GM18511 (cell line): Measurements from ENCODE around the gene TMED1.
"Not testable (repeated sequence)": the region's sequence is repeated elsewhere in the genome, so short reads cannot be mapped to it uniquely, and the experiment has no call there.

ENCODE experiments used
- ATAC-seq: cut with Tn5 transposase; IDR thresholded peaks from one replicate; pipeline ENCODE4 v1.9.1; 2021; ENCODE audit warnings: mild to moderate bottlenecking, moderate library complexity; ENCODE audit not compliant: unreplicated experiment

Gene TMED1

GRCh38 chr19:10862561-10863106, 26.6 kb upstream of the TMED1 start:
- no peak for ATAC-seq

DNA sequence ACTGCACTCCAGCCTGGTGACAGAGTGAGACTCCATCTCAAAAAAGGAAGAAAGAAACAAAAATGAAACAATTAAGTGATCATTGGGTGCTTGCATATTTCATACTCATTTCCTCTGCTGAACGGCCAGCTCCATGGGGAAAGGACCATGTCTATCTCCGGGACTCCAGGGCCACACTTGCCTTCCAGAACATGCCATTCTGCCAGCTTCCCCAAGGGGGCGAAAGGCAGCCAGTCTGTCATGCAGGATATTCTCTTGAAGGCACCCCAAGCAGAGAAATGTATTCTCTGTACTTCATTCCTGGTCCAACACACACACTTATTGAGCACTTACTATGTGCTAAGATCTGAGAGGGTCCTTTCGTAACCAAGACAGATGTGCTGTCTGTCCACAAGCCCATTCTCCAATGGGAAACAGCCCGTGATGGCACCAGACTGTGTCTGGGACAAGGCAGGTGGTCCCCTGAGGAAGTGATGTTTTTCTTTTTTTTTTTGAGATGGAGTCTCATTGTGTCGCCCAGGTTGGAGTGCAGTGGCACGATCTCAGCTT, 25.2 kb upstream of the TMED1 start:
- no peak for ATAC-seq

DNA sequence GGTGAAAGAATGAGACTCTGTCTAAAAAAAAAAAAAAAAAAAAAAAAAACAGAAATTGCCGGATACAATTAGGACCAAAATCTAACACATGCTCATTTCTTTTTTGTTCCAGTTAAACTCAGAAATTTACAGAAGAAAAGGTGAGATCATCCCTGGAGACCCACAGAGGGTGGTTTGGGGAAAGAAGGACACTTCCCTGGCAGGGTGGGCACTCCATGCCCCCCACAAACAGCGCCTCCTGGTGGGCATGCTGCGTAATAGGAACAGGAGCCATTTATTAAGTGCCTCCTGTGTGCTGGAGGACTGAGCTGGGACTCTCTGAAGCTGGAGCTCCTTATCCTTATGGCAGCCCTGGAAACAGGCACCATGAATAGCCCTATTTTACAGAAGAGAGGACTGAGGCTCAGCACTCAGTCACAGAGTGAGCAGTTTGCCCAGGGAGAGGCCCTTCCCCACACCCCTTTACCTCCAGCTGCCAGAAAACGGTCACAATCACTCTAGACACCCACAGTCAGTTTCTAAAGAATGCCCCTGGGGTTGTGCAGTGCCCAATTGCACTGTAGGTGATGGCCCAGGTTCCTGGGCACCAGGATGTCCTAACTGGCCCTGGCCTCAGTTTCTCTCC, 22.3 kb upstream of the TMED1 start:
- no peak for ATAC-seq

- not testable (repeated sequence) for ATAC-seq
Observed at GRCh38 chr19:10856899-10857298, 20.9 kb upstream of the TMED1 start.

DNA sequence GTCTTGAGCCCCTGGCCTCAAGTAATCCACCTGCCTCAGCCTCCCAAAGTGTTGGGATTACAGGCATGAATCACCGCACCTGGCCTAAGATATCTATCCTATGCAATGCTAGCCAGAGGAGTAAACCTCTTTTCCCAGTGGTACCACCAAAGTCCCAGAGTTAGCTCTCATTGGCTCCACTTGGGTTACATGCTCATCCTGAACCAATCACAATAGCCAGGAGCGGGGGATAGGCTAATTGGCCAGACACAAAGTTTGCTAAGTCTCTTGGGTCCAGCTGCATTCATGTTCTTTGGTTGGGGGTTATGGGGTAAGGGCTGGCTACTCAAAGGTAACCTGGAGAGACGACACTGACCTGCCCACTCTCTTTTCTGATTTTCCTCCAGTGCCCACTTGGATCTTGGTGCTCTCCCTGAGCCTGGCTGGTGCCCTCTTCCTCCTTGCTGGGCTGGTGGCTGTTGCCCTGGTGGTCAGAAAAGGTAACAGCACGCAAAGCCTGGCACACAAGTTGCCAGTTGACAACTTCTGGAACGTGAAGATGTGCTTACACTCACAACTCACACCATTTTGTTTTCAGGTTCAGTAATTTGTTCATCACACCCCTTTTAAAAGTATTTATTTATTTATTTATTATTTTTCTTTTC, 20.0 kb upstream of the TMED1 start:
- ATAC-seq: no peak

DNA sequence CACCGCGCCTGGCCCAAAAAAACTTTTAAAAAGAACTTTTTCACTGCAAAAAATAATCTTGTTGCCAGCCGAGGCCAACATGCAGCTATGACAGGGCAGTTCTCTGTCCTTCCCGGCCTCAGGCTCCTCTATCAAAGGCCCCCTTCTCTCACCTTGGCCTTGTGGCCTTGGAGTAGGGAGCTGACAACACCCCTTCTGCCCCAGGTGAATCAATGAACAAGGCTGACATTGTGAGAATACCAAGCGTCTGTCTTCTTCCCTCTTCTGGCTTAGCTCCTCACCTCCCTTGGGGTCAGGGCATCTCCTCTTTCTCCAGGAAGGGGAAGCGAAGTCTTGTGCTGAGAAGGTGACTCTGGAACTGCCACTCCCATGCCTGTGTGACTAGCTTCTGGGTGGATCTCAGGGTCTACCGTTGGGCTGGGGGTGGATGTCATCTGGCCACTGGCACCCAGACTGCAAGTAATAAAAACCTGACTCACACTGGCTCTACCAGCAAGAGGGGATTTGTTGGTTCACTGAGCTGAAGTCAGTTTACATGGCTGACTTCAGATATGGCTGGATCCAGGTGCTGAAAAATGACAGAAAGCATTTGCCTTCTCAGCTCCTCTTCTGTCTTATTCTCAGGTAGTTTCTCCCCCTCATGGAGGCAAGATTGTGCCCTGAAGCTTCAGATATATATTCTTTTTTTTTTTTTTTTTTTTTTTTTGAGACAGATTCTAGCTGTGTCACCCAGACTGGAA, 18.5 kb upstream of the TMED1 start:
- no peak for ATAC-seq

GRCh38 chr19:10852941-10853340, 16.9 kb upstream of the TMED1 start:
- ATAC-seq: no peak

DNA sequence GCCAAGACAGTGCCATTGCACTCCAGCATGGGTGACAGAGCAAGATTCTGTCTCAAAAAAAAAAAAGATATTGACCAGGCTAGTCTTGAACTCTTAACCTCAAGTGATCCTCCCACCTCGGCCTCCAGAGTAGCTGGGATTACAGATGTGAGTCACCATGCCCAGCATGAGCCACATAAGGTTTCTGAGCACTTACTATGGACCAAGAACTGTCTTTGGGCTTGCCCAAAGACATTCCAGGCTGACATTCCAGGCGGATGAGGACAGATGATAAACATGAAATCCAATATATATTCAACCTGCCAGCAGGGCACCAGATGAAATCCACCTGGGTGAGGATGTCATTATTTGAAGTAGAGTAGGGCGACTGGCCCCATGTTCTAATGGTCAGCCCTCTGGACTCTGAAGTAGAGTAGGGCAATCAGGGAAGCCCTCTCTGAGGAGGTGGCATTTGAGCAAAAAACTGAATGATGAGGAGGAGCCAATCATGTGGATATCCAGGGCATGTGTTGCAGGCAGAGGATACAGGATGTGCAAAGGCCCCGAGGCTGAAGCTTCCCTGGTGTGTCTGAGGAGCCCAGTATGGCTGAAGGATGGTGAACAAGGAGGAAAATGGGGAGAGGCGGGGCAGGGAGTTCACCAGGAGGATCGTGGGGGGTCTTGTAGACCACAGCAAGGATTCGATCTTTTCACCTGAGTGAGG, 16.2 kb upstream of the TMED1 start:
- ATAC-seq: no peak

DNA sequence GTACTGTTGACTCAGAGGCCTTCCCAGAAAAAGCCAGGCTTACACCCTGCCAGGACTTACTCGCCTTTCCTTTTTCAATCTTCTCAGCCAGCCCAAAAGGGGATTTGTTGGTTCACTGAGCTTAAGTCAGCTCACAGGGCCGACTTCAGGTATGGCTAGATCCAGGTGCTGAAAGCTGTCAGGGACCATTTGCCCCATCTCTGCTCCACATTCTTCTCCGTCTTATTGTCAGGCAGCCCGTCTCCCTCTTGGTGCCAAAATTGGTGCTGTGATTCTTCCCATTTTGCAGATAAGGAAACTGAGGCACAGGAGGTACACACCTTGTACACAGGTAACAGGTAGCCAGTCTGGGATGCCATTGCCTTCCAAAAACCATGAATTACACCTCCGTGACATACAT, 14.6 kb upstream of the TMED1 start:
- ATAC-seq: no peak

- no peak for ATAC-seq
Observed at GRCh38 chr19:10848230-10848856, 12.3 kb upstream of the TMED1 start, which contains the start of gene C19orf38. C19orf38 (plus strand) TSS chr19:10848415; CDS start chr19:10848509, 94 bp downstream.

DNA sequence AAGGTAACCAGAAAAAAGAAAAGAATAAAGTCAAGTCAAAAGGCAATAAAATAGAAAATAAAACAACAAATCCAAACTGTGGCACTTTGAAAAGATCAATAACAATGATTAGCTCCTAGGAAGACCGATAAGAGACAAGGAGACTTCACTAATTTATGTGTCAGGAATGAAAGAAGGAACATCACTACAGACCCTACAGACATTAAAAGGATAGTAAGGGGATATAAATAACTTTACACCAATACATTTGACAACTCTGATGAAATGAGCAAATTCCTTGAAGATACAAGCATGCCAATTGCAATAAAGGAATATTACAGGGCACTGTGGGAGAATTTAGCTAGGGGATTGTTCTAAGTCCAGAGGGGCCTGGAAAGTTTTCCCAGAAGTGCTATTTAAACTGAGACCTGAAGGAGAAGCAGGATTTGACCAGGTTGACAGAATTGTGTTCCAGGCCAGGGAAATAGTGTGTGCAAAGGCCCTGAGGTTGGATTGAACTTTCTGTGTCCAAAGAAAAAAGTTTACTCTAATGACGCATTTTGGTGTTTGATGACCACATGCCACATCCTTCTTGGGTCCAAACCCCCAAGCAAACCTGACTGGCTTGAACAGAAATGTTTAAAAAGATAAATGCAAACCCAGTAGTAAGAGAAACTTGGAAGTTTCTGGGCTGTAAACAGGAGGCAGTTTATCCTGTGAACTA, 10.6 kb upstream of the TMED1 start:
- ATAC-seq: no peak

- ATAC-seq: no peak
Observed at GRCh38 chr19:10842788-10843187, 6.8 kb upstream of the TMED1 start.

- no peak for ATAC-seq
Observed at GRCh38 chr19:10839114-10840050, 3.4 kb upstream of the TMED1 start.

- ATAC-seq: no peak
Observed at GRCh38 chr19:10838377-10838776, 2.4 kb upstream of the TMED1 start.

GRCh38 chr19:10837649-10838048, 1.6 kb upstream of the TMED1 start:
- not testable (repeated sequence) for ATAC-seq

- peak; percentile 22 for ATAC-seq
Observed at GRCh38 chr19:10836479-10837330, 693 bp upstream of the TMED1 start.

- no peak for ATAC-seq
Observed at GRCh38 chr19:10835089-10835753, 791 bp downstream of the TMED1 start.
